Memory B cell (primary cell): ENCODE results near the gene MORN3.
A peak's percentile ranks its signal among the peaks of the same experiment; 100 is the strongest.

Source experiments
- ATAC-seq: fragments of 150-1000 bp; cut with Tn5 transposase; 2 replicates; pipeline ENCODE4 v1.10.0; 2021; ENCODE audit warnings: low read depth, mild to moderate bottlenecking, moderate library complexity
- DNase-seq, 2 donors: peaks; one replicate each; pipeline ENCODE4 v3.0.0; 2022; ENCODE audit warnings: low spot score in 2 of 2
- H3K27ac Mint-ChIP-seq: one replicate; pipeline ENCODE4 v1.8.0; 2022; ENCODE audit warnings: mild to moderate bottlenecking, moderate library complexity, mixed read lengths
- H3K27me3 Mint-ChIP-seq: one replicate; pipeline ENCODE4 v1.8.0; 2022; ENCODE audit warnings: mixed read lengths
- H3K36me3 Mint-ChIP-seq: one replicate; pipeline ENCODE4 v1.8.0; 2022; ENCODE audit warnings: mild to moderate bottlenecking, mixed read lengths
- H3K4me1 Mint-ChIP-seq: one replicate; pipeline ENCODE4 v1.8.0; 2022; ENCODE audit warnings: mixed read lengths
- H3K4me3 Mint-ChIP-seq: one replicate; pipeline ENCODE4 v1.8.0; 2022; ENCODE audit warnings: mild to moderate bottlenecking, moderate library complexity, mixed read lengths
- H3K9me3 Mint-ChIP-seq: one replicate; pipeline ENCODE4 v1.8.0; 2022; ENCODE audit warnings: mixed read lengths

The MORN3 gene

DNA sequence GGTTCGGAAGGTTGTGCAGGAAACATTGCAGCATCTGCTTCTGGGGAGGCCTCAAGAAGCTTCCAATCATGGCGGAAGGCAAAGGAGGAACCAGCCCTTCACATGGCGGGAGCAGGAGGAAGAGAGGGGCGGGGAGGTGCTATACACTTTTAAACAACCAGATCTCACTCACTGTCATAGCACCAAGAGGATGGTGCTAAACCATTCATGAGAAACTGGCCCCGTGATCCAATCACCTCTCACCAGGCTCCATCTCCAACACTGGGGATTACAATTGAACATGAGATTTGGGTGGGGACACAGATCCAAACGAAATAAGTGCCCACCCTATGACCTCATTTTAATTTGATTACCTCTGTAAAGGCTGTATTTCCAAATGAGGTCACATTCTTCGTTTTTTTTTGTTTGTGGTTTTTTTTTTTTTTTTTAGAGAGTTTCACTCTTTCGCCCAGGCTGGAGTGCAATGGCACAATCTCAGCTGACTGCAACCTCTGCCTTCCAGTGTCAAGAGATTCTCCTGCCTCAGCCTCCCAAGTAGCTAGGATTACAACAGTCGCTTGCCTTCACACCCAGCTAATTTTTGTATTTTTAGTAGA is 54.5 kb downstream of the MORN3 start:
- ATAC-seq (peak; percentile 61), DNase-seq (no peak)
- H3K9me3 Mint-ChIP-seq = no peaks in the 10 kb centered on the region
- H3K27me3 Mint-ChIP-seq = no peaks in the 10 kb centered on the region
- peaks cover 11% of the 10 kb centered on the region for H3K4me1 Mint-ChIP-seq
- H3K4me3 Mint-ChIP-seq = no peak overlapping the region
- H3K27ac Mint-ChIP-seq = no peak overlapping the region
- H3K36me3 Mint-ChIP-seq = no peaks in the 10 kb centered on the region

DNA sequence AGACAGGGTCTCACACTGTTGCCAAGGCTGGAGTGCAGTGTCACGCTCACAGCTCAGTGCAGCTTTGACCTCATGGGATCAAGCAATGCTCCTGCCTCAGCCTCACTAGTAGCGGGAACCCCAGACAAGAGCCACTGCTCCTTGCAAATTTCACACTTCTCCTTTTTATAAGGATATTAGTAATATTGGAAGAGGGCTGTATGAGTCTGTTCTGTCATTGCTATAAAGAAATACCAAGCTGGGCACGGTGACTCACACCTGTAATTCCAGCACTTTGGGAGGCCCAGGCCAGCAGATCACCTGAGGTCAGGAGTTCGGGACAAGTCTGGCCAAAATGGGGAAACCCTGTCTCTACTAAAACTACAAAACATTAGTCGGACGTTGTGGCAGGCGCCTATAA is 56.0 kb downstream of the MORN3 start:
- DNase-seq (no peak), ATAC-seq (no peak)
- Mint-ChIP-seq H3K27ac (no peak overlapping the region), H3K27me3 (peaks cover 1% of the 10 kb centered on the region), H3K36me3 (no peaks in the 10 kb centered on the region), H3K4me3 (no peak overlapping the region), H3K4me1 (peaks cover 6% of the 10 kb centered on the region), H3K9me3 (no peaks in the 10 kb centered on the region)

DNA sequence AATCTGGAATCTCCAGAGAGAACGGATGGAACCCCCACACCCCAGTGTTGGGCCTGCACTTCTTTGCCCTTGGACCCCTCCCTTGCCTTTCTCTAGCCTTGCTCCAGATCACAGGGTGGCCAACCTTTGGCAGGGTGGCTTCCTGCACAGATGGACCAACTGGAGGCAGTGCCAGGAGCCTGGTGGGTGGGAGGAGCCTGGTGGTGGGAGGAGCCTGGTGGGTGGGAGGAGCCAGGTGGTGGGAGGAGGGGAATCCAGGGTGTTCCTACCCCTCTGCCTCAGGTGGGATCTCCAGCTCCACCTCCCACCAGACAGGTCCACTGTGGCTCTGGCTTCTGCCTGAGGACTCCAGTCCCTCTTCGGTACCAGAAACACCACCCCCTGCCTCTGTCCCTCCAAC is 58.1 kb downstream of the MORN3 start:
- ATAC-seq (no peak), DNase-seq (no peak)
- Mint-ChIP-seq H3K27ac (no peak overlapping the region), H3K4me1 (peaks cover 5% of the 10 kb centered on the region), H3K27me3 (peaks cover 2% of the 10 kb centered on the region), H3K4me3 (no peak overlapping the region), H3K36me3 (no peaks in the 10 kb centered on the region), H3K9me3 (no peaks in the 10 kb centered on the region)

- no peak overlapping the region for H3K4me3 Mint-ChIP-seq
- no peaks in the 10 kb centered on the region for H3K36me3 Mint-ChIP-seq
- no peak for DNase-seq
- H3K27me3 Mint-ChIP-seq = peaks cover 2% of the 10 kb centered on the region
- no peaks in the 10 kb centered on the region for H3K9me3 Mint-ChIP-seq
- no peak overlapping the region for H3K27ac Mint-ChIP-seq
- no peak for ATAC-seq
- H3K4me1 Mint-ChIP-seq = peaks cover 5% of the 10 kb centered on the region
Observed at GRCh38 chr12:121610239-121611149, 59.0 kb downstream of the MORN3 start.

DNA sequence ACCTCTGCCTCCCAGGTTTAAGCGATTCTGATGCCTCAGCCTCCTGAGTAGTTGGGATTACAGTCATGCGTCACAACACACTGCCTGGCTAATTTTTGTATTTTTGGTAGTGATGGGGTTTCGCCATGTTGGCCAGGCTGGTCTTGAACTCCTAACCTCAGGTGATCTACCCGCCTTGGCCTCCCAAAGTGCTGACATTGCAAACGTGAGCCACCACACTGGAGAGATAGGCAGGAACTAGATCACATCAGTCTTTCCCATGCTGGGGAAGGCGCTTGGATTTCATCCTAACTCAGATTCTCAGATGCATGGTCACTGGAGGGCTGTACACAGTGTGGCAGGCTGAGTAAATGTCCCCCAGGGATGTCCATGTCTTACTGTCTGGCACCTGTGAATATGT is 61.2 kb downstream of the MORN3 start:
- ATAC-seq (no peak), DNase-seq (no peak)
- H3K36me3 Mint-ChIP-seq = no peaks in the 10 kb centered on the region
- H3K27ac Mint-ChIP-seq = no peak overlapping the region
- no peaks in the 10 kb centered on the region for H3K9me3 Mint-ChIP-seq
- peaks cover 2% of the 10 kb centered on the region for H3K27me3 Mint-ChIP-seq
- H3K4me3 Mint-ChIP-seq = no peak overlapping the region
- no peaks in the 10 kb centered on the region for H3K4me1 Mint-ChIP-seq

DNA sequence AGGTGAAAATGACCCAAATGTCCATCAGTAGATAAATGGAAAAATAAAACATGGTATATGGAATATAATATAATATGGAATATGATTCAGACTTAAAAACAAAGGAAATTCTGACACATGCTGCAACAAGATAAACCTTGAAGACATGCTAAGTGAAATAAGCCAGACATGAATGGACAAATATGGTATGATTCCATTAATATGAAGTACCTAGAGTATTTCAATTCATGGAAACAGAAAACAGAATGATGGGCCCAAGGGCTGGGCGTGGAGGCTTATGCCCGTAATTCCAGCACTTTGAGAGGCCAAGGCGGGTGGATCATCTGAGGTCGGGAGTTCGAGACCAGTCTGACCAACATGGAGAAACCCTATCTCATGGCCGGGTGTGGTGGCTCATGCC is 65.9 kb downstream of the MORN3 start:
- ATAC-seq (no peak), DNase-seq (no peak)
- no peaks in the 10 kb centered on the region for H3K4me1 Mint-ChIP-seq
- H3K36me3 Mint-ChIP-seq = no peaks in the 10 kb centered on the region
- no peak overlapping the region for H3K27ac Mint-ChIP-seq
- no peak overlapping the region for H3K4me3 Mint-ChIP-seq
- H3K27me3 Mint-ChIP-seq = peaks cover 2% of the 10 kb centered on the region
- no peaks in the 10 kb centered on the region for H3K9me3 Mint-ChIP-seq

GRCh38 chr12:121602766-121603165 is 66.7 kb downstream of the MORN3 start:
- no peaks in the 10 kb centered on the region for H3K9me3 Mint-ChIP-seq
- ATAC-seq (no peak), DNase-seq (no peak)
- no peaks in the 10 kb centered on the region for H3K4me1 Mint-ChIP-seq
- no peaks in the 10 kb centered on the region for H3K27me3 Mint-ChIP-seq
- no peaks in the 10 kb centered on the region for H3K36me3 Mint-ChIP-seq
- H3K27ac Mint-ChIP-seq = no peak overlapping the region
- no peak overlapping the region for H3K4me3 Mint-ChIP-seq

- ATAC-seq = no peak
- no peak overlapping the region for H3K27ac Mint-ChIP-seq
Observed at GRCh38 chr12:121600702-121601336, 68.6 kb downstream of the MORN3 start.

More at GRCh38 chr12:121600702-121601336, 68.6 kb downstream of the MORN3 start:
- no peak for DNase-seq
- Mint-ChIP-seq H3K4me1 (no peaks in the 10 kb centered on the region), H3K36me3 (no peaks in the 10 kb centered on the region), H3K4me3 (no peak overlapping the region), H3K9me3 (no peaks in the 10 kb centered on the region), H3K27me3 (no peaks in the 10 kb centered on the region)
